Smooth muscle cell (in vitro differentiated cells): ENCODE measurements around the gene TGFBR3L. TPM values are rescaled to one million over a fixed set of nuclear protein-coding genes. Genes with fewer than 3 reads are reported as not detected.

Source experiments
- DNase-seq: peaks from one replicate; lab custom pipeline; 2025; ENCODE audit not compliant: unreplicated experiment; lab: John Stamatoyannopoulos, UW
- H2AFZ ChIP-seq: fragments of 200-600 bp; sonication (generic); 2 replicates; pipeline ENCODE4 v1.6.0; 2016; ENCODE audit warnings: antibody characterized with exemption, low read depth, mild to moderate bottlenecking
- H3F3A ChIP-seq: fragments of 200-600 bp; sonication (generic); 2 replicates; pipeline ENCODE4 v1.6.0; 2017; ENCODE audit warnings: antibody characterized with exemption, low read depth
- H3K27ac ChIP-seq: fragments of 200-600 bp; sonication (generic); 2 replicates; pipeline ENCODE4 v1.5.1; 2016; ENCODE audit warnings: low read depth, mild to moderate bottlenecking
- H3K27me3 ChIP-seq: fragments of 200-600 bp; sonication (generic); 2 replicates; pipeline ENCODE4 v1.6.1; 2016; ENCODE audit warnings: low read depth, mild to moderate bottlenecking
- H3K36me3 ChIP-seq: fragments of 200-600 bp; sonication (generic); 2 replicates; pipeline ENCODE4 v1.5.1; 2016; ENCODE audit warnings: low read depth
- H3K4me1 ChIP-seq: fragments of 200-600 bp; sonication (generic); 2 replicates; pipeline ENCODE4 v1.5.1; 2016; ENCODE audit warnings: low read depth
- H3K4me2 ChIP-seq: fragments of 200-600 bp; sonication (generic); 2 replicates; pipeline ENCODE4 v1.6.0; 2016; ENCODE audit warnings: mild to moderate bottlenecking
- H3K4me3 ChIP-seq: fragments of 200-600 bp; sonication (generic); 2 replicates; pipeline ENCODE4 v1.5.1; 2016; ENCODE audit warnings: mild to moderate bottlenecking
- H3K79me2 ChIP-seq: fragments of 200-600 bp; sonication (generic); 2 replicates; pipeline ENCODE4 v1.6.0; 2016; ENCODE audit warnings: low read depth, mild to moderate bottlenecking
- H3K9ac ChIP-seq: fragments of 200-600 bp; sonication (generic); 2 replicates; pipeline ENCODE4 v1.6.0; 2016; ENCODE audit warnings: low read depth
- H3K9me3 ChIP-seq: fragments of 200-600 bp; sonication (generic); replicated peaks from 2 replicates; pipeline ENCODE4 v1.5.1; 2016; ENCODE audit warnings: low read depth
- H4K20me1 ChIP-seq: fragments of 200-600 bp; sonication (generic); 2 replicates; pipeline ENCODE4 v1.6.0; 2016; ENCODE audit warnings: low read depth
- CTCF ChIP-seq: fragments of 200-600 bp; sonication (generic); IDR thresholded peaks from 2 replicates; pipeline ENCODE4 v1.5.1; 2017; ENCODE audit warnings: borderline replicate concordance, mild to moderate bottlenecking, antibody characterized with exemption; ENCODE audit not compliant: insufficient read depth, poor library complexity, severe bottlenecking
- WGBS: methylation state at CpG from one replicate; pipeline ENCODE4 v1.1.7; 2016; ENCODE audit warnings: low lambda C conversion rate; 5-methylcytosine and 5-hydroxymethylcytosine counted together
- polyA plus RNA-seq: library from polyadenylated mRNA; unstranded; fragments of >200 nt; fragmentation: Nextera tagmentation; extraction: Ambion mirVana; gene quantifications from 2 replicates; pipeline ENCODE4 v1.2.1, GENCODE V29; 2016
- total RNA-seq: library from RNA; depleted of rRNA; stranded (reverse); fragments of >200 nt; gene quantifications from 2 replicates; pipeline ENCODE4 v1.2.3, GENCODE V29; 2014

Gene TGFBR3L
- total and polyA plus RNA-seq, 2 experiments from 2014 or later, result 20.7 to 46.6 TPM

- TF ChIP-seq CTCF, result peak; percentile 2
- peak overlapping the region; percentile 46 for H3K4me3 ChIP-seq
- no peak overlapping the region for H3K27ac ChIP-seq
- H3K79me2 ChIP-seq, result no peaks in the 10 kb centered on the region
- H3F3A ChIP-seq, result peaks cover 3% of the 10 kb centered on the region
- H3K9me3 ChIP-seq, result no peaks in the 10 kb centered on the region
- 4% methylated on average over 26 of the region's 47 CpGs for WGBS
- DNase-seq, result peak; percentile 54
- peaks cover 4% of the 10 kb centered on the region for H3K4me1 ChIP-seq
- peak overlapping the region; percentile 84 for H3K4me2 ChIP-seq
- no peaks in the 10 kb centered on the region for H4K20me1 ChIP-seq
- peak overlapping the region; percentile 62 for H2AFZ ChIP-seq
- peaks cover 64% of the 10 kb centered on the region for H3K27me3 ChIP-seq
- H3K36me3 ChIP-seq, result no peaks in the 10 kb centered on the region
- no peak overlapping the region for H3K9ac ChIP-seq
These were observed 45.1 kb upstream of the TGFBR3L start for GRCh38 chr19:7869453-7869909.

- Histone ChIP-seq H3K27me3 (peaks cover 64% of the 10 kb centered on the region), H3K9me3 (no peaks in the 10 kb centered on the region), H3K36me3 (no peaks in the 10 kb centered on the region), H3K4me3 (peak overlapping the region; percentile 46), H3K4me2 (peak overlapping the region; percentile 84), H2AFZ (peak overlapping the region; percentile 62), H3K9ac (no peak overlapping the region), H3K4me1 (peaks cover 4% of the 10 kb centered on the region), H3K27ac (no peak overlapping the region), H3K79me2 (no peaks in the 10 kb centered on the region), H3F3A (peaks cover 3% of the 10 kb centered on the region), H4K20me1 (no peaks in the 10 kb centered on the region)
- no peak for DNase-seq
- no peak for TF ChIP-seq CTCF
- WGBS, result 0% methylated on average over 5 of the region's 30 CpGs
These were observed 44.6 kb upstream of the TGFBR3L start for GRCh38 chr19:7869910-7870511.

GRCh38 chr19:7870571-7871436 lies 43.8 kb upstream of the TGFBR3L start:
- H3K4me3 ChIP-seq, result peak overlapping the region; percentile 43
- no peak overlapping the region for H3K27ac ChIP-seq
- H3K9ac ChIP-seq, result no peak overlapping the region
- no peaks in the 10 kb centered on the region for H3K36me3 ChIP-seq
- H2AFZ ChIP-seq, result no peak overlapping the region
- TF ChIP-seq CTCF, result no peak
- WGBS, result 57% methylated on average over 9 of the region's 11 CpGs
- peaks cover 65% of the 10 kb centered on the region for H3K27me3 ChIP-seq
- H3K4me2 ChIP-seq, result peak overlapping the region; percentile 84
- DNase-seq, result no peak
- peaks cover 3% of the 10 kb centered on the region for H3F3A ChIP-seq
- H3K4me1 ChIP-seq, result peaks cover 4% of the 10 kb centered on the region
- no peaks in the 10 kb centered on the region for H4K20me1 ChIP-seq
- no peaks in the 10 kb centered on the region for H3K9me3 ChIP-seq
- no peaks in the 10 kb centered on the region for H3K79me2 ChIP-seq
